HepG2 (cell line): ENCODE results near the gene ELAPOR1. TPM values are rescaled to one million over a fixed set of nuclear protein-coding genes. Genes with fewer than 3 reads are reported as not detected.

Experiments
- ATRX ChIP-seq: sonication (generic); formaldehyde crosslinking; IDR thresholded peaks from 2 replicates; pipeline ENCODE4 v1.4.0; 2020; ENCODE audit warnings: missing genetic modification reagents, borderline replicate concordance
- HOXD1 ChIP-seq: sonication (generic); formaldehyde crosslinking; IDR thresholded peaks from 2 replicates; pipeline ENCODE4 v1.5.0; 2020; ENCODE audit warnings: missing genetic modification reagents
- MED1 ChIP-seq: sonication (generic); formaldehyde crosslinking; IDR thresholded peaks from 2 replicates; pipeline ENCODE4 v1.4.0; 2020; ENCODE audit warnings: missing genetic modification reagents
- MED8 ChIP-seq: sonication (generic); formaldehyde crosslinking; IDR thresholded peaks from 2 replicates; pipeline ENCODE4 v1.8.1; 2023; ENCODE audit warnings: mild to moderate bottlenecking, missing genetic modification reagents; ENCODE audit not compliant: insufficient replicate concordance
- MTA1 ChIP-seq: sonication (generic); formaldehyde crosslinking; IDR thresholded peaks from 2 replicates; pipeline ENCODE4 v1.4.0; 2020; ENCODE audit warnings: missing genetic modification reagents, mild to moderate bottlenecking, borderline replicate concordance
- polyA plus RNA-seq, 8 experiments: library from polyadenylated mRNA; depleted of rRNA in 3 of 8; stranded (reverse) in 7 of 8; unstranded in 1 of 8; fragments of >200 nt; fragmentation: Illumina TruSeq in 4 of 8; extraction: Trizol in 4 of 8; gene quantifications; 2 replicates each; pipeline versions ENCODE4 v1.2.1 to v1.2.3, GENCODE V29; 2011 to 2016; ENCODE audit warnings: low read depth in 4 of 8, missing spikeins in 1 of 8, mixed read lengths in 1 of 8; ENCODE audit not compliant: insufficient read depth in 1 of 8
- total RNA-seq, 5 experiments: library from RNA; depleted of rRNA; stranded (reverse); fragments of >200 nt; fragmentation: Illumina TruSeq; extraction: Trizol; gene quantifications; 2 replicates each; pipeline ENCODE4 v1.2.3, GENCODE V29; 2016; ENCODE audit warnings: low read depth in 1 of 5
- TF ChIP-seq, protein P1 (sequence below): sonication (generic); formaldehyde crosslinking; IDR thresholded peaks from 2 replicates; pipeline ENCODE4 v1.9.0; 2021; ENCODE audit warnings: mild to moderate bottlenecking, missing genetic modification reagents
- TF ChIP-seq, protein P2 (sequence below): sonication (generic); formaldehyde crosslinking; IDR thresholded peaks from 2 replicates; pipeline ENCODE4 v1.4.0; 2020; ENCODE audit warnings: missing genetic modification reagents
- TF ChIP-seq, protein P3 (sequence below): sonication (generic); formaldehyde crosslinking; IDR thresholded peaks from 2 replicates; pipeline ENCODE4 v1.5.0; 2020; ENCODE audit warnings: mild to moderate bottlenecking, missing genetic modification reagents, borderline replicate concordance
- TF ChIP-seq, protein P4 (sequence below): sonication (generic); formaldehyde crosslinking; IDR thresholded peaks from 2 replicates; pipeline ENCODE4 v1.8.1; 2023; ENCODE audit warnings: mild to moderate bottlenecking, inconsistent platforms, moderate library complexity, missing genetic modification reagents, borderline replicate concordance
- TF ChIP-seq, protein P5 (sequence below): sonication (generic); formaldehyde crosslinking; IDR thresholded peaks from 2 replicates; pipeline ENCODE4 v1.8.0; 2022; ENCODE audit warnings: mild to moderate bottlenecking, missing genetic modification reagents

ELAPOR1 gene
- total and polyA plus RNA-seq, 2 of the 13 experiments (the other 11 are each of a cell fraction or from before 2014, with no cell fraction given), result 0.13 to 0.20 TPM

DNA sequence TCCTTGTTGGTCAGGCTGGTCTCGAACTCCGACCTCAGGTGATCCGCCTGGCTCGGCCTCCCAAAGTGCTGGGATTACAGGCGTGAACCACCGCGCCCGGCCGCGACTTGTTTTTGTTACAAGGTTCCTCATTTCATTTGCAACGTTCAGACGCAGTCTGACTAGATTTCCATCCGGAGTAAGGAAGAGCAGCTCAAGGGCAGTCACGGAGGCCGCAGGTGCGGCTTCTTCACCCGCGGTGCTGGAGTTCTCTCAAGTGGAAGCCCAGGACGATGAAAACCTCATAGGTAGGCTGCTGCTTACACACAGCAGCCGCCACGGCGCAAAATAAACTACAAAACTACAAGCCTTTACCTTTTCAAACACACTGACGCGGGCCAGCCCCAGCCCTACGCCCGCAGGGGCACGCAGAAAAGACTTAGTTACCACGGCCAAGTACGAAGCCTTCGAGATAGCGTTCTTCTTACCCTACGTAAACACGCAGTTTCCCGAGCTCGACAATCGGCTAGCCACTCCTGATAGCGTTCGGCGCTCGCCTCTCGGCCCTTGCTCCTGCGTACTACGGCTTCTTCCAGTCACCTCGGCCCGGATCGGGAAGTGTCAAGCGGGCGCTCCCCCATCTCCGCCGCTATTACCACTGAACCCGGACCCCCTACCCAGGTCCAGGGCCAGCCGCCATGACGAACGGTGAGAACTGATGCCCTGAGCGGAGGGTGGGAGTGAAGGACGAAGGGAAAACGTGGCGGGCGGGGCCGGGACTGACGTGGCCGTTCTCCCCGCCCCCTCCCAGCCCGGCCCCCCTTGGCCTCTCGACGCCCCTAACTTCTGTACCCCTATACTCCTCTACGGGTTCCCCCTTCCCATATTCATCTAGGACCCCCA lies 23.5 kb upstream of the ELAPOR1 start, which contains the start of gene TMEM167B (continued):
- TF ChIP-seq, protein P1, sequence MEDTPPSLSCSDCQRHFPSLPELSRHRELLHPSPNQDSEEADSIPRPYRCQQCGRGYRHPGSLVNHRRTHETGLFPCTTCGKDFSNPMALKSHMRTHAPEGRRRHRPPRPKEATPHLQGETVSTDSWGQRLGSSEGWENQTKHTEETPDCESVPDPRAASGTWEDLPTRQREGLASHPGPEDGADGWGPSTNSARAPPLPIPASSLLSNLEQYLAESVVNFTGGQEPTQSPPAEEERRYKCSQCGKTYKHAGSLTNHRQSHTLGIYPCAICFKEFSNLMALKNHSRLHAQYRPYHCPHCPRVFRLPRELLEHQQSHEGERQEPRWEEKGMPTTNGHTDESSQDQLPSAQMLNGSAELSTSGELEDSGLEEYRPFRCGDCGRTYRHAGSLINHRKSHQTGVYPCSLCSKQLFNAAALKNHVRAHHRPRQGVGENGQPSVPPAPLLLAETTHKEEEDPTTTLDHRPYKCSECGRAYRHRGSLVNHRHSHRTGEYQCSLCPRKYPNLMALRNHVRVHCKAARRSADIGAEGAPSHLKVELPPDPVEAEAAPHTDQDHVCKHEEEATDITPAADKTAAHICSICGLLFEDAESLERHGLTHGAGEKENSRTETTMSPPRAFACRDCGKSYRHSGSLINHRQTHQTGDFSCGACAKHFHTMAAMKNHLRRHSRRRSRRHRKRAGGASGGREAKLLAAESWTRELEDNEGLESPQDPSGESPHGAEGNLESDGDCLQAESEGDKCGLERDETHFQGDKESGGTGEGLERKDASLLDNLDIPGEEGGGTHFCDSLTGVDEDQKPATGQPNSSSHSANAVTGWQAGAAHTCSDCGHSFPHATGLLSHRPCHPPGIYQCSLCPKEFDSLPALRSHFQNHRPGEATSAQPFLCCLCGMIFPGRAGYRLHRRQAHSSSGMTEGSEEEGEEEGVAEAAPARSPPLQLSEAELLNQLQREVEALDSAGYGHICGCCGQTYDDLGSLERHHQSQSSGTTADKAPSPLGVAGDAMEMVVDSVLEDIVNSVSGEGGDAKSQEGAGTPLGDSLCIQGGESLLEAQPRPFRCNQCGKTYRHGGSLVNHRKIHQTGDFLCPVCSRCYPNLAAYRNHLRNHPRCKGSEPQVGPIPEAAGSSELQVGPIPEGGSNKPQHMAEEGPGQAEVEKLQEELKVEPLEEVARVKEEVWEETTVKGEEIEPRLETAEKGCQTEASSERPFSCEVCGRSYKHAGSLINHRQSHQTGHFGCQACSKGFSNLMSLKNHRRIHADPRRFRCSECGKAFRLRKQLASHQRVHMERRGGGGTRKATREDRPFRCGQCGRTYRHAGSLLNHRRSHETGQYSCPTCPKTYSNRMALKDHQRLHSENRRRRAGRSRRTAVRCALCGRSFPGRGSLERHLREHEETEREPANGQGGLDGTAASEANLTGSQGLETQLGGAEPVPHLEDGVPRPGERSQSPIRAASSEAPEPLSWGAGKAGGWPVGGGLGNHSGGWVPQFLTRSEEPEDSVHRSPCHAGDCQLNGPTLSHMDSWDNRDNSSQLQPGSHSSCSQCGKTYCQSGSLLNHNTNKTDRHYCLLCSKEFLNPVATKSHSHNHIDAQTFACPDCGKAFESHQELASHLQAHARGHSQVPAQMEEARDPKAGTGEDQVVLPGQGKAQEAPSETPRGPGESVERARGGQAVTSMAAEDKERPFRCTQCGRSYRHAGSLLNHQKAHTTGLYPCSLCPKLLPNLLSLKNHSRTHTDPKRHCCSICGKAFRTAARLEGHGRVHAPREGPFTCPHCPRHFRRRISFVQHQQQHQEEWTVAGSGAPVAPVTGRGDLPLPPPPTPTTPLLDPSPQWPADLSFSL, result peak; percentile 44; the same call in 1 of the 2 replicates
- TF ChIP-seq, protein P2, sequence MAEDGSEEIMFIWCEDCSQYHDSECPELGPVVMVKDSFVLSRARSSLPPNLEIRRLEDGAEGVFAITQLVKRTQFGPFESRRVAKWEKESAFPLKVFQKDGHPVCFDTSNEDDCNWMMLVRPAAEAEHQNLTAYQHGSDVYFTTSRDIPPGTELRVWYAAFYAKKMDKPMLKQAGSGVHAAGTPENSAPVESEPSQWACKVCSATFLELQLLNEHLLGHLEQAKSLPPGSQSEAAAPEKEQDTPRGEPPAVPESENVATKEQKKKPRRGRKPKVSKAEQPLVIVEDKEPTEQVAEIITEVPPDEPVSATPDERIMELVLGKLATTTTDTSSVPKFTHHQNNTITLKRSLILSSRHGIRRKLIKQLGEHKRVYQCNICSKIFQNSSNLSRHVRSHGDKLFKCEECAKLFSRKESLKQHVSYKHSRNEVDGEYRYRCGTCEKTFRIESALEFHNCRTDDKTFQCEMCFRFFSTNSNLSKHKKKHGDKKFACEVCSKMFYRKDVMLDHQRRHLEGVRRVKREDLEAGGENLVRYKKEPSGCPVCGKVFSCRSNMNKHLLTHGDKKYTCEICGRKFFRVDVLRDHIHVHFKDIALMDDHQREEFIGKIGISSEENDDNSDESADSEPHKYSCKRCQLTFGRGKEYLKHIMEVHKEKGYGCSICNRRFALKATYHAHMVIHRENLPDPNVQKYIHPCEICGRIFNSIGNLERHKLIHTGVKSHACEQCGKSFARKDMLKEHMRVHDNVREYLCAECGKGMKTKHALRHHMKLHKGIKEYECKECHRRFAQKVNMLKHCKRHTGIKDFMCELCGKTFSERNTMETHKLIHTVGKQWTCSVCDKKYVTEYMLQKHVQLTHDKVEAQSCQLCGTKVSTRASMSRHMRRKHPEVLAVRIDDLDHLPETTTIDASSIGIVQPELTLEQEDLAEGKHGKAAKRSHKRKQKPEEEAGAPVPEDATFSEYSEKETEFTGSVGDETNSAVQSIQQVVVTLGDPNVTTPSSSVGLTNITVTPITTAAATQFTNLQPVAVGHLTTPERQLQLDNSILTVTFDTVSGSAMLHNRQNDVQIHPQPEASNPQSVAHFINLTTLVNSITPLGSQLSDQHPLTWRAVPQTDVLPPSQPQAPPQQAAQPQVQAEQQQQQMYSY (CRISPR knock-in tag), result no peak; the same call in 1 of the 2 replicates
- TF ChIP-seq, protein P3, sequence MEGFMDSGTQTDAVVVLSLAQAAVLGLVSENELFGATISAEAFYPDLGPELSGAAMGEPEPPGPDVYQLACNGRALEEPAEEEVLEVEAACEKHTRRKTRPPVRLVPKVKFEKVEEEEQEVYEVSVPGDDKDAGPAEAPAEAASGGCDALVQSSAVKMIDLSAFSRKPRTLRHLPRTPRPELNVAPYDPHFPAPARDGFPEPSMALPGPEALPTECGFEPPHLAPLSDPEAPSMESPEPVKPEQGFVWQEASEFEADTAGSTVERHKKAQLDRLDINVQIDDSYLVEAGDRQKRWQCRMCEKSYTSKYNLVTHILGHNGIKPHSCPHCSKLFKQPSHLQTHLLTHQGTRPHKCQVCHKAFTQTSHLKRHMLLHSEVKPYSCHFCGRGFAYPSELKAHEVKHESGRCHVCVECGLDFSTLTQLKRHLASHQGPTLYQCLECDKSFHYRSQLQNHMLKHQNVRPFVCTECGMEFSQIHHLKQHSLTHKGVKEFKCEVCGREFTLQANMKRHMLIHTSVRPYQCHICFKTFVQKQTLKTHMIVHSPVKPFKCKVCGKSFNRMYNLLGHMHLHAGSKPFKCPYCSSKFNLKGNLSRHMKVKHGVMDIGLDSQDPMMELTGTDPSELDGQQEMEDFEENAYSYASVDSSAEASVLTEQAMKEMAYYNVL (CRISPR knock-in tag), result peak; percentile 41
- TF ChIP-seq MTA1 (CRISPR knock-in tag) (0 out of 2 replicates have a peak, but pooled peaks have one; percentile 83), HOXD1 (CRISPR knock-in tag) (peak; percentile 83; the same call in 1 of the 2 replicates), MED1 (CRISPR knock-in tag) (peak; percentile 69), MED8 (peak; percentile 64), ATRX (CRISPR knock-in tag) (no peak)
- TF ChIP-seq, protein P4, sequence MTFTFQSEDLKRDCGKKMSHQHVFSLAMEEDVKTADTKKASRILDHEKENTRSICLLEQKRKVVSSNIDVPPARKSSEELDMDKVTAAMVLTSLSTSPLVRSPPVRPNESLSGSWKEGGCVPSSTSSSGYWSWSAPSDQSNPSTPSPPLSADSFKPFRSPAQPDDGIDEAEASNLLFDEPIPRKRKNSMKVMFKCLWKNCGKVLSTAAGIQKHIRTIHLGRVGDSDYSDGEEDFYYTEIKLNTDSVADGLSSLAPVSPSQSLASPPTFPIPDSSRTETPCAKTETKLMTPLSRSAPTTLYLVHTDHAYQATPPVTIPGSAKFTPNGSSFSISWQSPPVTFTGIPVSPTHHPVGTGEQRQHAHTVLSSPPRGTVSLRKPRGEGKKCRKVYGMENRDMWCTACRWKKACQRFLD (CRISPR knock-in tag), result 0 out of 2 replicates have a peak, but pooled peaks have one; percentile 64
- TF ChIP-seq, protein P5, sequence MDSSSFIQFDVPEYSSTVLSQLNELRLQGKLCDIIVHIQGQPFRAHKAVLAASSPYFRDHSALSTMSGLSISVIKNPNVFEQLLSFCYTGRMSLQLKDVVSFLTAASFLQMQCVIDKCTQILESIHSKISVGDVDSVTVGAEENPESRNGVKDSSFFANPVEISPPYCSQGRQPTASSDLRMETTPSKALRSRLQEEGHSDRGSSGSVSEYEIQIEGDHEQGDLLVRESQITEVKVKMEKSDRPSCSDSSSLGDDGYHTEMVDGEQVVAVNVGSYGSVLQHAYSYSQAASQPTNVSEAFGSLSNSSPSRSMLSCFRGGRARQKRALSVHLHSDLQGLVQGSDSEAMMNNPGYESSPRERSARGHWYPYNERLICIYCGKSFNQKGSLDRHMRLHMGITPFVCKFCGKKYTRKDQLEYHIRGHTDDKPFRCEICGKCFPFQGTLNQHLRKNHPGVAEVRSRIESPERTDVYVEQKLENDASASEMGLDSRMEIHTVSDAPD (CRISPR knock-in tag), result 0 out of 2 replicates have a peak, but pooled peaks have one; percentile 28
